Lower lobe of right lung (tissue), 2 donors: ENCODE data around the gene SEMA4G. TPM values are rescaled to one million over a fixed set of nuclear protein-coding genes. Genes with fewer than 3 reads are reported as not detected.

Experiments
- ATAC-seq, 2 donors: fragments of 200-7000 bp; cut with Tn5 transposase; one replicate each; pipeline ENCODE4 v1.9.1; 2020 to 2022; ENCODE audit warnings: mild to moderate bottlenecking in 2 of 2, moderate library complexity in 2 of 2
- DNase-seq: peaks from one replicate; pipeline ENCODE4 v3.0.0-alpha.2; 2020
- H3K27ac ChIP-seq: fragments of 200-600 bp; one replicate; pipeline ENCODE4 v1.8.0; 2022
- H3K27me3 ChIP-seq: fragments of 200-600 bp; one replicate; pipeline ENCODE4 v1.8.0; 2022; ENCODE audit warnings: low read depth
- H3K36me3 ChIP-seq: fragments of 200-600 bp; one replicate; pipeline ENCODE4 v1.8.0; 2022; ENCODE audit warnings: mild to moderate bottlenecking
- H3K4me1 ChIP-seq: fragments of 200-600 bp; one replicate; pipeline ENCODE4 v1.8.0; 2022
- H3K4me3 ChIP-seq: fragments of 200-600 bp; one replicate; pipeline ENCODE4 v1.8.0; 2022; ENCODE audit warnings: mild to moderate bottlenecking
- H3K9me3 ChIP-seq: fragments of 200-600 bp; one replicate; pipeline ENCODE4 v1.8.0; 2022
- CTCF ChIP-seq: fragments of 200-600 bp; IDR thresholded peaks from one replicate; pipeline ENCODE4 v1.8.0; 2022; ENCODE audit warnings: antibody characterized with exemption, mild to moderate bottlenecking
- intact Hi-C: fragments of 100-400 bp; cut with DNase I; formaldehyde crosslinking; loops from one replicate; pipeline ENCODE4 v1.11.0; 2022
- total RNA-seq: library from RNA; stranded (reverse); fragmentation: NEBNext Ultra II Directional; extraction: Animal tissue kit (Norgen Biotek cat#: 25700); gene quantifications from one replicate; pipeline ENCODE4 v1.2.1, GENCODE V29; 2021
- donor health status: DM: no; HTN: yes; CAD: no; lungs with severe emphysema.

Gene SEMA4G
- total RNA-seq, 1 donor from 2014 or later, result 5.1 TPM

- no peaks in the 10 kb centered on the region for H3K9me3 ChIP-seq
- H3K27ac ChIP-seq, result no peak overlapping the region
- H3K36me3 ChIP-seq, result no peaks in the 10 kb centered on the region
- H3K4me3 ChIP-seq, result no peak overlapping the region
- intact Hi-C loops, result no loop called here
- ATAC-seq (peak; percentile 74 to 82), DNase-seq (peak; percentile 86)
- peaks cover 38% of the 10 kb centered on the region for H3K4me1 ChIP-seq
- peak; percentile 91 for TF ChIP-seq CTCF
- peaks cover 25% of the 10 kb centered on the region for H3K27me3 ChIP-seq
Measured at GRCh38 chr10:101014230-101014884, 45.1 kb downstream of the SEMA4G start.

- H3K27ac ChIP-seq, result no peak overlapping the region
- H3K4me1 ChIP-seq, result peaks cover 38% of the 10 kb centered on the region
- H3K27me3 ChIP-seq, result peaks cover 25% of the 10 kb centered on the region
- no peak overlapping the region for H3K4me3 ChIP-seq
- intact Hi-C loops, result no loop called here
- ATAC-seq (no peak), DNase-seq (no peak)
- H3K9me3 ChIP-seq, result no peaks in the 10 kb centered on the region
- no peaks in the 10 kb centered on the region for H3K36me3 ChIP-seq
- no peak for TF ChIP-seq CTCF
Measured at GRCh38 chr10:101014966-101015581, 45.8 kb downstream of the SEMA4G start.

GRCh38 chr10:101015582-101015973, 46.3 kb downstream of the SEMA4G start:
- no peak for DNase-seq

GRCh38 chr10:101016814-101017213, 47.5 kb downstream of the SEMA4G start:
- H3K27me3 ChIP-seq, result peaks cover 25% of the 10 kb centered on the region
- H3K4me3 ChIP-seq, result no peak overlapping the region
- H3K36me3 ChIP-seq, result no peaks in the 10 kb centered on the region
- no peak for TF ChIP-seq CTCF
- DNase-seq, result no peak
- no peak overlapping the region for H3K27ac ChIP-seq
- no peaks in the 10 kb centered on the region for H3K9me3 ChIP-seq
- ATAC-seq, result no peak
- intact Hi-C loops, result no loop called here
- peaks cover 34% of the 10 kb centered on the region for H3K4me1 ChIP-seq

More at GRCh38 chr10:101015582-101015973, 46.3 kb downstream of the SEMA4G start:
- no peak for TF ChIP-seq CTCF
- H3K4me3 ChIP-seq, result no peak overlapping the region
- no peak for ATAC-seq
- H3K36me3 ChIP-seq, result no peaks in the 10 kb centered on the region
- H3K27ac ChIP-seq, result no peak overlapping the region
- intact Hi-C loops, result no loop called here
- peaks cover 25% of the 10 kb centered on the region for H3K27me3 ChIP-seq
- H3K9me3 ChIP-seq, result no peaks in the 10 kb centered on the region
- peaks cover 38% of the 10 kb centered on the region for H3K4me1 ChIP-seq

GRCh38 chr10:101018118-101018599, 48.9 kb downstream of the SEMA4G start:
- no peaks in the 10 kb centered on the region for H3K36me3 ChIP-seq
- TF ChIP-seq CTCF, result no peak
- no peak overlapping the region for H3K27ac ChIP-seq
- H3K27me3 ChIP-seq, result peaks cover 25% of the 10 kb centered on the region
- peaks cover 21% of the 10 kb centered on the region for H3K4me1 ChIP-seq
- ATAC-seq, result peak in 1 of 2 donors; percentile 1
- no peak overlapping the region for H3K4me3 ChIP-seq
- no peak for DNase-seq
- no peaks in the 10 kb centered on the region for H3K9me3 ChIP-seq
- intact Hi-C loops, result no loop called here
